HCT116 (cell line): ENCODE results near the gene MED13L.

Experiments used
- POLR2A ChIP-seq: IDR thresholded peaks from 2 replicates; pipeline ENCODE4 v1.7.0; 2011; ENCODE audit warnings: borderline replicate concordance; ENCODE audit not compliant: insufficient read depth, insufficient read length; ENCODE audit errors: extremely low read depth
- ZNF274 ChIP-seq: fragments of 200-500 bp; sonication (Bioruptor generic); IDR thresholded peaks from 2 replicates; pipeline ENCODE4 v1.6.1; 2014; ENCODE audit warnings: mild to moderate bottlenecking, low read depth, low read length, inconsistent platforms
- TF ChIP-seq, protein P1 (sequence below), 3 experiments: fragments of 200-600 bp in 1 of 3; sonication (generic) in 1 of 3; IDR thresholded peaks in 2 of 3; conservative IDR thresholded peaks in 1 of 3; 2 replicates each; pipeline ENCODE4 v1.5.1; 2012 to 2017; ENCODE audit warnings: low read depth in 2 of 3, low read length in 2 of 3, antibody characterized with exemption in 1 of 3, borderline replicate concordance in 1 of 3, control low read depth in 1 of 3, mild to moderate bottlenecking in 1 of 3, mixed read lengths in 1 of 3, mixed run types in 1 of 3, moderate library complexity in 1 of 3; ENCODE audit not compliant: insufficient read depth in 1 of 3

DNA sequence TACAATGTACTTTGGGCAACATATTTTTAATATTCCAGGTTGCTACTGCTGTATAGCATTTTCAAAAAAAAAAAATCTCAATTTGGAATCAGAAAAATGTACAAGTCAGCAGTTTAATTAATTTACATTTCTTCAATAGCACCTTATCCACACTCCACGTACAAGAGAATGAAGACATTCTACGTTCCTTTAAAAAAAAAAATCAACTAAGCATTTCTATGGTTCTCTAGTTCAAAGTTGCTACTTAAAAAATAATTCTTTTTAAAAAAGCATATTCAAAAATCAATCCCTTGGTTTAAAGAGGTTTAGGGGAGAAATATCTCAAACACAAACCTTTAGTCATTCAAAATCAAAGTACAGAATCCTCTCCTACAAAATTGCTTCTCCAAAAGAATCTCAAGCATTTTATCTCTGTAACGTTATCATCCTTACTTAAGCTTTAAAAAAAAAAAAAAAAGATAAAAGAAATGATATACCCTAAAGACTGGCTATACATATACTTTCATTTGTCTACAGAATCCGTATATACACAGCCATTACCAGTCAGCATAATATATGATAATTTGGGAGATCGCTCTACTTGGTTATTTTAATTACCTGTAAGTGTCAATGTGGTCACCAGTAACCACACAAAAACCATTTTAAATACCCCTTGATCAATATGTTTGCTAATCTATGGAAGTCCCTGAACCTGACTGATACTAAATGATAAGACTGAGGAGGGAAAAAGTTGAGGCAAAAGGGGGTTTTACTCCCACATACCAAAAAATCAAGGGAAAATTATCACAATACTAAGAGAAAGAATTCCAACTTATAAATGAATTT, 2.7 kb downstream of the MED13L start:
- TF ChIP-seq, protein P1, sequence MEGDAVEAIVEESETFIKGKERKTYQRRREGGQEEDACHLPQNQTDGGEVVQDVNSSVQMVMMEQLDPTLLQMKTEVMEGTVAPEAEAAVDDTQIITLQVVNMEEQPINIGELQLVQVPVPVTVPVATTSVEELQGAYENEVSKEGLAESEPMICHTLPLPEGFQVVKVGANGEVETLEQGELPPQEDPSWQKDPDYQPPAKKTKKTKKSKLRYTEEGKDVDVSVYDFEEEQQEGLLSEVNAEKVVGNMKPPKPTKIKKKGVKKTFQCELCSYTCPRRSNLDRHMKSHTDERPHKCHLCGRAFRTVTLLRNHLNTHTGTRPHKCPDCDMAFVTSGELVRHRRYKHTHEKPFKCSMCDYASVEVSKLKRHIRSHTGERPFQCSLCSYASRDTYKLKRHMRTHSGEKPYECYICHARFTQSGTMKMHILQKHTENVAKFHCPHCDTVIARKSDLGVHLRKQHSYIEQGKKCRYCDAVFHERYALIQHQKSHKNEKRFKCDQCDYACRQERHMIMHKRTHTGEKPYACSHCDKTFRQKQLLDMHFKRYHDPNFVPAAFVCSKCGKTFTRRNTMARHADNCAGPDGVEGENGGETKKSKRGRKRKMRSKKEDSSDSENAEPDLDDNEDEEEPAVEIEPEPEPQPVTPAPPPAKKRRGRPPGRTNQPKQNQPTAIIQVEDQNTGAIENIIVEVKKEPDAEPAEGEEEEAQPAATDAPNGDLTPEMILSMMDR (IDR thresholded peaks at IDR 0.05 in 2 of 3, conservative IDR thresholded peaks at IDR 0.05 in 1 of 3; ENCODE audit: borderline replicate concordance in 1 of 3, insufficient read depth in 1 of 3, low read depth in 2 of 3, low read length in 2 of 3), result no peak
- TF ChIP-seq POLR2A (no peak), ZNF274 (no peak)
